Measurements from ENCODE around the gene TMEM183A. TPM values are rescaled to one million over a fixed set of nuclear protein-coding genes. Genes with fewer than 3 reads are reported as not detected.

The TMEM183A gene
- total RNA-seq, 1 donor from 2014 or later: 79.2 TPM

DNA sequence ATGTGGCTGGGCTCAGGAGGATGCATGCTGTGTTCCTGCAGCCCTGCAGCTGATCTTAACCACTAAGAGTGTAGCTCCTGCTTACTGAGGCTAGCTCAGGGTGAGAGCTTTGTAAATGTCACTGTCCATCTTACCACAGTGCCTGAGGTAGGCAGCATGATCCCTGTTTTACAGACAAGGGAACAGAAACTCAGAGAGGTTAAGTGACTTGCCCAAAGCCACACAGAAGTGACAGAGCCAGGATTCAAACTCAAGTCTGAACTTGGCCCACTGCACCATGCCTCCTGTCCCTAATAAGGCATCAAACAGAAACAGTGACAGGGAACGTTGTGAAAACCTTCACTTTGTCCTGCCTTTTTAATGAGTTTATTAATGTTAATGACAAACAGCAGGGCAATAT lies 47.0 kb downstream of the TMEM183A start:
- TF ChIP-seq, protein P1, sequence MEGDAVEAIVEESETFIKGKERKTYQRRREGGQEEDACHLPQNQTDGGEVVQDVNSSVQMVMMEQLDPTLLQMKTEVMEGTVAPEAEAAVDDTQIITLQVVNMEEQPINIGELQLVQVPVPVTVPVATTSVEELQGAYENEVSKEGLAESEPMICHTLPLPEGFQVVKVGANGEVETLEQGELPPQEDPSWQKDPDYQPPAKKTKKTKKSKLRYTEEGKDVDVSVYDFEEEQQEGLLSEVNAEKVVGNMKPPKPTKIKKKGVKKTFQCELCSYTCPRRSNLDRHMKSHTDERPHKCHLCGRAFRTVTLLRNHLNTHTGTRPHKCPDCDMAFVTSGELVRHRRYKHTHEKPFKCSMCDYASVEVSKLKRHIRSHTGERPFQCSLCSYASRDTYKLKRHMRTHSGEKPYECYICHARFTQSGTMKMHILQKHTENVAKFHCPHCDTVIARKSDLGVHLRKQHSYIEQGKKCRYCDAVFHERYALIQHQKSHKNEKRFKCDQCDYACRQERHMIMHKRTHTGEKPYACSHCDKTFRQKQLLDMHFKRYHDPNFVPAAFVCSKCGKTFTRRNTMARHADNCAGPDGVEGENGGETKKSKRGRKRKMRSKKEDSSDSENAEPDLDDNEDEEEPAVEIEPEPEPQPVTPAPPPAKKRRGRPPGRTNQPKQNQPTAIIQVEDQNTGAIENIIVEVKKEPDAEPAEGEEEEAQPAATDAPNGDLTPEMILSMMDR (conservative IDR thresholded peaks at IDR 0.05; ENCODE audit: low read depth, low read length): no peak
- DNase-seq (ENCODE audit: low read depth): no peak
- H3K4me3 ChIP-seq (ENCODE audit: low read depth, low read length): no peak overlapping the region

DNA sequence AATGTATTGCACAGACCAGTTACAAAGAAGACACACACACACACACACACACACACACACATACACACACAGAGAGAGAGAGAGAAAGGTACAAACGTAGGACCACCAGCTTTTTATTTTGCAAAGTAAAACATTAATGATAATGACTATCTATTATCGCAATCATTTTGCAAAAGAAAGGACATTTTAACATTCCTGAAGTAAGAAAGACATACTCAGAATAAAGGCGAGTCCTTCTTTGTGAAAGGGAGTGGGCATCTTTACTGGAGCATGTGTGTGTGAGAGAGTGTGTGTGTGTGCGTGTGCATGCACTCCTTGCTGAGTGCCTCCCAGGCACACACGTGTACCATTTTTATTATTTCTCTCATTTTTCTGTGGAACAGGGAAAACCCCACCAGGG lies 47.5 kb downstream of the TMEM183A start:
- no peak for DNase-seq (ENCODE audit: low read depth)
- H3K4me3 ChIP-seq (ENCODE audit: low read depth, low read length): no peak overlapping the region
- TF ChIP-seq, protein P1 (conservative IDR thresholded peaks at IDR 0.05; ENCODE audit: low read depth, low read length): no peak

DNA sequence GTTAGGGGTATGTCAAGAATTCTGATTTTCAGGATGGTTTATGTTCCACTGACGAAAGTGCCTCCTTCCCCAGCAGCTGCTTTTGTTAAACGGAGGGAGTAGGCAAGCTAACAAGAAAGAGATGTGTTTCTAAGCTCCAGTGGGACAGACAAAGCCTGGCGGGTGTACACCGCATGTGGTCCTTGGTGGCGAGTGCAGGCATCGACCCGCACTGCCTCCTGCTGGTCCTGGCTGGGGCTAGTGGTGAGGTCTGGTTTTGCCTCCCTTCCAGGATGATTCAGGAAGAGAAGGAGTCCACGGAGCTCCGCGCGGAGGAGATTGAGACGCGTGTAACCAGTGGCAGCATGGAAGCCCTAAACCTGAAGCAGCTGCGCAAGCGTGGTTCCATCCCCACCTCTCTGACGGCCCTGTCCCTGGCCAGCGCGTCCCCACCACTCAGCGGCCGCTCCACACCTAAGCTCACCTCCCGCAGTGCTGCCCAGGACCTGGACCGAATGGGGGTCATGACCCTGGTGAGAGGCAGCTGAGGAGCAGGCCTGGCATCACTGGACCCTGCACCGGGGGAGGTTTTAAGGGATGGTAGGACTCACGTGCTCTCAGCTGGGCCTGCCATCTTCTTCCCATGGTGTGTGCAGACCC lies 48.1 kb downstream of the TMEM183A start:
- TF ChIP-seq, protein P1 (conservative IDR thresholded peaks at IDR 0.05; ENCODE audit: low read depth, low read length): no peak
- no peak for DNase-seq (ENCODE audit: low read depth)
- no peak overlapping the region for H3K4me3 ChIP-seq (ENCODE audit: low read depth, low read length)

DNA sequence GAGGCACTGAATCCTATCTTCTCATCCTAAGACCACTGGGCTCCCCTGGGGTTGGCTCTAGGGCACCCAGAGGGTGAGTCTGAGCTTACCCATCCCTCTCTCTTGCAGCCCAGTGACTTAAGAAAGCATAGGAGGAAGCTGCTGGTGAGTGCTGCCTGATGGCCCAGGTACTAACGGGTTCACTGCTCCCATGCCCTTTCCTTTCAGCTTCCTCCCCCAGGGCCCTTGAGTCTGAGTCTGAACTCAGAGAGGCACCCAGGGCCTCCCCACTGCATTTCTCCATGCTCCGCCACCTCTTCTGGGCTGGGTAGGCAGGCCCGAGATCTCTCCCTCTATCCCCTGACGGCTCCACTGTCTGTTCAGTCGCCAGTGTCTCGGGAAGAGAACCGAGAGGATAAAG lies 48.8 kb downstream of the TMEM183A start:
- H3K4me3 ChIP-seq (ENCODE audit: low read depth, low read length): no peak overlapping the region
- no peak for DNase-seq (ENCODE audit: low read depth)
- TF ChIP-seq, protein P1 (conservative IDR thresholded peaks at IDR 0.05; ENCODE audit: low read depth, low read length): no peak

DNA sequence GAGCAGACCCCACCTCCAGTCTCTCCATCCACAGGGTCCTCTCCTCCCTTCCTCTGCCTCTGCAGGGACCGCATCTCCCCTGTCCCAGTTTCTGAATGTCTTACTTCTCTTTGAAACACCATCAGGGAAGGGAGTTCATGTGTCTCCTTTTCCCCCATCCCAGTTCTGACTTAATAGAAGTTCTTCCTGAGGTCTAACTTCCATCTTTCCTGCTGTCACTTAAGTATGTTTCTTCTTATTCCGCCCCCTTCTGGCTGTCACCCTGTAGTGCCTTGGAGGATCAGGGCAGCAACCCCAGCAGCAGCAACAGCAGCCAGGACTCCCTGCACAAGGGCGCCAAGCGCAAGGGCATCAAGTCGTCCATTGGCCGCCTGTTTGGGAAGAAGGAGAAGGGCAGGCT lies 49.3 kb downstream of the TMEM183A start:
- TF ChIP-seq, protein P1 (conservative IDR thresholded peaks at IDR 0.05; ENCODE audit: low read depth, low read length): peak; percentile 34

DNA sequence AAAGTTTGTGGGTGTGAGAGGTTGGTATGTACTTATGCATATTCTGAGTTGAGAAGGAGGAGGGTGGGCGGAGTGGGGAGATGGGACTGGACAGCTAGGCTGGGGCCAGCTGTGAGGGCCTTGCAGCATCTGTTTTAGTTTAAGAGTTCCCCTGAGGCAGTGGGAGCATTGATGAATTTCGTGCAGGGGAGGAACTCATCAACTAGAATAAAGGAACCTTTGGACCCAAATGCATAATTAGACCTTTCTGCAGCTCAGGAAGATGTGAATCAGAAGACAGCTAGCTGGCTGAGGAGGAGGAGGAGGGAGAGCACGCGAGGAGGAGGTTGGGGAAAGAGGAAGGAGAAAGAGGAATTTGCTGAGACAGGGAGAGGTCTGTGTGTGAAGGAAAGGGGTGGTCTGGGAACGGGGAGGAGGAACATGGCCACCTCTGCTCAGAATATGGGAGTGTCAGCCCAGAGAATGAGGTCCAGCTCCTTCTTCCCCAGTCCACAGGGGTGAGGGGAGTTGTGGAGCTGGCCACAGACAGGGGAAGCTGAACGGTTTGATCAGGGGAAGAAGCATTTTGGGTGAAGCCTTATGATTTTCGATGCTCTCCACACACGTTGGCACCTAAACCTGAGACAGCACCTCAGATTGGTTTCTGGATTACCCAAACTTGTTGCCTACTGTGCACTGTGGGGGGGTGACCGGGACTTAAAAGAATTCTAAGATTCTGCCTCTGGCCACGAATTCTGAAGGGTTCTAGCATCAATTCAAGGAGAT lies 50.9 kb downstream of the TMEM183A start:
- no peak overlapping the region for H3K4me3 ChIP-seq (ENCODE audit: low read depth, low read length)
- TF ChIP-seq, protein P1 (conservative IDR thresholded peaks at IDR 0.05; ENCODE audit: low read depth, low read length): no peak
- DNase-seq (ENCODE audit: low read depth): no peak

More for the DNA sequence above, 49.3 kb downstream of the TMEM183A start:
- no peak for DNase-seq (ENCODE audit: low read depth)
- H3K4me3 ChIP-seq (ENCODE audit: low read depth, low read length): no peak overlapping the region

DNA sequence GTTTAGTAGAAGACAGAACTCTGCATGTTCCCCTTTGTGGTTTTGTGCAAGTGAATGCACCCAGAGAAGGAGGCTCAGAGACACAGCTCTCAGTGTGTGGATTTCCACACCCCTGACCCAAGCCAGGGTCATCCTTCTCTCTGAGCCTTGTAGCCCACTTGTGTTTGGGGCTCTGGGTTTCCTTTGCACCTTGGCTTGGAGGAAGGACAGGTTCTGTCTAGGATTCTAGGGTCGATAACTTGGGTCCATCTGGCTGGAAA lies 51.4 kb downstream of the TMEM183A start:
- no peak overlapping the region for H3K4me3 ChIP-seq (ENCODE audit: low read depth, low read length)
- TF ChIP-seq, protein P1 (conservative IDR thresholded peaks at IDR 0.05; ENCODE audit: low read depth, low read length): no peak
- no peak for DNase-seq (ENCODE audit: low read depth)

Measured in epithelial cell of proximal tubule (primary cell).